Thyroid gland (tissue), 4 donors: ENCODE results near the gene PFKM. TPM values are rescaled to one million over a fixed set of nuclear protein-coding genes. Genes with fewer than 3 reads are reported as not detected.
A peak's percentile ranks its signal among the peaks of the same experiment; 100 is the strongest.

ENCODE experiments used
- DNase-seq, 2 donors: peaks; one replicate each; pipeline ENCODE4 v3.0.0-alpha.2; 2019
- H3K27ac ChIP-seq, 3 donors: fragments of 200-600 bp; sonication (generic); 1 replicate in 2 of 3; 2 replicates in 1 of 3; pipeline ENCODE4 v1.5.1; 2016 to 2019; ENCODE audit warnings: mild to moderate bottlenecking in 1 of 3, moderate library complexity in 1 of 3
- H3K27me3 ChIP-seq: fragments of 200-600 bp; sonication (generic); one replicate; pipeline ENCODE4 v1.5.1; 2019
- H3K36me3 ChIP-seq, 2 donors: fragments of 200-600 bp; sonication (generic); one replicate each; pipeline ENCODE4 v1.5.1; 2016 to 2019
- H3K4me1 ChIP-seq, 2 donors: fragments of 200-600 bp; sonication (generic); one replicate each; pipeline ENCODE4 v1.5.1; 2017 to 2019
- H3K4me3 ChIP-seq, 3 donors: fragments of 200-600 bp; sonication (generic); replicated peaks in 1 of 3; 1 replicate in 2 of 3; 2 replicates in 1 of 3; pipeline ENCODE4 v1.5.1; 2016; ENCODE audit warnings: mild to moderate bottlenecking in 1 of 3
- H3K9me3 ChIP-seq: fragments of 200-600 bp; sonication (generic); one replicate; pipeline ENCODE4 v1.5.1; 2017
- CTCF ChIP-seq, 6 experiments: fragments of 200-600 bp in 3 of 6; fragments of 450-650 bp in 3 of 6; sonication (generic) in 3 of 6; IDR thresholded peaks; one replicate each; pipeline ENCODE4 v1.5.1; 2016 to 2019; ENCODE audit warnings: antibody characterized with exemption in 6 of 6, mild to moderate bottlenecking in 2 of 6, inconsistent platforms in 1 of 6, moderate library complexity in 1 of 6
- POLR2A ChIP-seq, 2 donors: fragments of 450-650 bp; IDR thresholded peaks; one replicate each; pipeline ENCODE4 v1.6.1; 2017; ENCODE audit warnings: antibody characterized with exemption in 2 of 2, mild to moderate bottlenecking in 2 of 2, moderate library complexity in 1 of 2
- WGBS, 2 donors: methylation state at CpG; one replicate each; pipeline ENCODE4 v1.1.5; 2017; 5-methylcytosine and 5-hydroxymethylcytosine counted together
- intact Hi-C: fragments of 100-400 bp; cut with DNase I; formaldehyde crosslinking; loops from one replicate; pipeline ENCODE4 v1.15.1; 2023
- total RNA-seq, 4 donors: library from RNA; depleted of rRNA; stranded (reverse); fragments of >200 nt; gene quantifications; one replicate each; pipeline ENCODE4 v1.2.3, GENCODE V29; 2016

The PFKM gene
- total RNA-seq, 4 donors from 2014 or later = 36.1 to 66.7 (median 49.2) TPM

- no peak overlapping the region for H3K4me3 ChIP-seq
- H3K36me3 ChIP-seq = no peaks in the 10 kb centered on the region
- TF ChIP-seq CTCF (IDR thresholded peaks at IDR 0.05) = no peak
- no peak for TF ChIP-seq POLR2A (IDR thresholded peaks at IDR 0.05)
- WGBS, 2 donors = 54% methylated on average over 4 of the region's 4 CpGs
- H3K27me3 ChIP-seq = no peaks in the 10 kb centered on the region
- intact Hi-C loops = no loop called here
- DNase-seq = no peak
- H3K27ac ChIP-seq = no peak overlapping the region
- peaks cover 7 to 16% of the 10 kb centered on the region in 2 donors for H3K4me1 ChIP-seq
- no peaks in the 10 kb centered on the region for H3K9me3 ChIP-seq
These were observed 14.6 kb upstream of the PFKM start for GRCh38 chr12:48104531-48104930.

DNA sequence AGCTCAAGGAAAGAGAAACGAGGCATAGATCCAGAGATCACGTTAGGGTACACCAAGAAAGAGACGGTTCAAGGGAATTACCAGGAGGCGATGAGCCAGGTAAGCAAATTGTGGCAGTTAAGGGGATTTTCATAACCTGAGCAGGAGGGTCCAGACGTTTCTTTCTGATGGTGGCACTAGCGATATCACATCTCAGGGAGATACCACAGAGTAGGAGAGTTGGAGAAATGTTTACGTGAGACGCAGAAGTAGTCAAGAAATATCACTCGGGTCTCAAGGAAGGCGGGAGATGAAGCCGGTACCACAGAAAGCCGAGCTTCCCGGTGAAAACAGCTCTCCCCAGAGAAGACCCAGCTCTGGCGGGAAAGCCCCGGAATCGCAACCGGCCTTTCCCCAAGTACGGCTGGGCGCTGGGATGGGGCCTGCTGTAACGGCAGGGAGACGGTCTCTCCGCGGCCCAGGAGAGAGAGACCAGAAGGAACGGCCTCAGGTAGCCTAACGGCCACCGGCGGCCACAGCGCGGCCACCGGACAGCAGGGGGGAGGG, 13.8 kb upstream of the PFKM start:
- intact Hi-C loops = no loop called here
- H3K27me3 ChIP-seq = no peaks in the 10 kb centered on the region
- peaks cover 7 to 16% of the 10 kb centered on the region in 2 donors for H3K4me1 ChIP-seq
- H3K4me3 ChIP-seq = peak overlapping the region; percentile 65 to 71 (median 68)
- peak overlapping the region; percentile 89 to 96 (median 93) for H3K27ac ChIP-seq
- no peak for DNase-seq
- WGBS, 2 donors = 0% methylated on average over 24 to 28 of the region's 30 CpGs
- no peaks in the 10 kb centered on the region for H3K9me3 ChIP-seq
- TF ChIP-seq CTCF (IDR thresholded peaks at IDR 0.05) (no peak), POLR2A (IDR thresholded peaks at IDR 0.05) (no peak)
- H3K36me3 ChIP-seq = no peaks in the 10 kb centered on the region

DNA sequence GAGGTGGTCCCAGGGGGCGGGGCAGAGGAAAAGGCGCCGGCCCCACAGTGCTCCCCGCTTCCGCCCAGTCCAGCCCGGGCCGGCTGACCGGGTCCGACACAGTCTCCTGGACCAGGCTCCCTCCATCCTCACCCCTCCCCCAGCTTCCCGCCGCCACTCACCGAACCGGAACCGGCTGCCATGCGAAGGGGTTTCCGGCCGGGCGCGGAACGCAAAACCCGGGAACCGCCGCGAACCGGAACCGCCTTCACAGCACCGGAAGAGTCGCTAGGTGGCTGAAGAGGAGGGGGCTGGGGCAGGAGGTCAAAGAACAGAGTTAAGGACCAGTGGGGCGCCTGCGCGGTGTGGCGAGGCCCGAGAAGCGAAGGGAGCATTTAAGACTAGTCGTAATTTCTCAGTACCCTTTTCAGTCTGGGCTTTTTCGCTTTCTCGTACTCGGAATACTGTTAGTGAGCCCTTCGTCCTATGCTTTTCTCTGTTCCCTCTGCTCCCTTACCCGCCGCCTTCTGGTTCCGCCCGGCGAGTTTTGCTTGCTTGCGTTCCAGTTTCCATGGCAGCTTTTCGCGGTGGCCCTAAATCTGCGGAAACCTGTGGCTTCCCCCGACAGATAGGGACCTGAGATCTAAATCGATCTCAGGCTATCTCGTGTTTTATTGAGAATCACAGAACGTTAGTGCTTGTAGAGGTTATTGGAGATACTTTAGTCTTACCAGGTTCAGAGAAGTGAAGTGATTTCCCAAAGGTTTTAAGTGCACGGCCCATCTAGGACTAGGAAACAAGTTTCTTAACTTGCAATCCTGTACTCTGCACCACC, 13.1 kb upstream of the PFKM start, which contains the start of gene SENP1:
SENP1 (minus strand) TSS at position 213 of the 814 bp plus-strand sequence. CDS start 4,607 bp downstream, outside the sequence.
- no peaks in the 10 kb centered on the region for H3K9me3 ChIP-seq
- intact Hi-C loops = no loop called here

DNA sequence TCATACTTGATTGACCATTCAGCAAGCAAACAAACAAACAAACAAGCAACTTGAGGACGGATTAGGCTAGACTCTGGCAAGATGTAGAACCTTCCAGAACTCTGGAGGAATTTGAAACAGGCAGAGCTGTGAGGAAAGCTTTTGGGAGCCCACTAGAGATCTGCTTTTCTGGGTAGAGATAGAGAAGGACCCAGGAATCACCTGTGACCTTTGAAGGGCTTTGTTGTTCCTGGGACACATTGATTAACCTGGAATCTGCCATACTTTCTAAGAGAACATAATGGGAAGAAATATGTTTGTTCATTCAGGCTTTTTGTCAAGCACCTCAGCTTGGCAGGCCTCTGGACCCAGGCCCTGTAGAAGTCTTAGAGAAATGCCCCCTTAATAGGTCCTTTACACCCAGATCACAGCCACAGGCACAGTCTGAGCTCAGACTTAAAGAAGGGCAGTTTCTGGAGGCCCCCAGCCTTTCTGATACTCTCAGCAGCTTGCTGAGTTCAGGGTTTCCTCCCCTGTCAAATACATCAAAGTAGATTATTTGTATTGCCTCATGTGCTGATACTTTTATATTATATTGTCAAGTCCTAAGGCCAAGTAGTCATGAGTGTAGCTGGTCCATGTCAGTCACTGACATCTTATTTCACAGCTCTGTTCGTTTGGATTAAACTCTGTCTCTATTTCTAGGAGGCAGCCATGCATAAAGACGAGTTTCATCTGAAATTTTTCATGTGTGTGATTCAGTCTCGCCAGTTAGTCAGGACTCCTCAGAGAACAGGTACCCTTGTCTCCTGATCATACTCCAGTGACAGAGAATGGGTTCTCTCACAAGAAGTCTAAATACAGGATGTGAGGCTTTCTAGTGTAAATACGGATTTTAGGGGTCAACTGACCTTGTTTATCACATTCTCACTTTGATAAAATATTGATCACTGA, 12.2 kb upstream of the PFKM start:
- H3K27ac ChIP-seq = peak overlapping the region; percentile 89 to 96 (median 93)
- no peak for DNase-seq
- H3K27me3 ChIP-seq = no peaks in the 10 kb centered on the region
- no peaks in the 10 kb centered on the region for H3K36me3 ChIP-seq
- H3K4me1 ChIP-seq = peaks cover 7 to 16% of the 10 kb centered on the region in 2 donors
- peak overlapping the region in 2 of 3 donors; percentile 68 to 71 for H3K4me3 ChIP-seq
- WGBS, 2 donors = 44 to 51% methylated on average over 5 of the region's 5 CpGs
- TF ChIP-seq CTCF (IDR thresholded peaks at IDR 0.05) = no peak
- no peak for TF ChIP-seq POLR2A (IDR thresholded peaks at IDR 0.05)
- intact Hi-C loops = no loop called here
- no peaks in the 10 kb centered on the region for H3K9me3 ChIP-seq

More for the DNA sequence above, 13.1 kb upstream of the PFKM start, which contains the start of gene SENP1:
- DNase-seq = peak; percentile 86 to 87
- Histone ChIP-seq H3K27me3 (no peaks in the 10 kb centered on the region), H3K4me1 (peaks cover 7 to 16% of the 10 kb centered on the region in 2 donors), H3K36me3 (no peaks in the 10 kb centered on the region), H3K27ac (peak within 1 kb of the TSS; percentile 89 to 96 (median 93)), H3K4me3 (peak within 1 kb of the TSS; percentile 65 to 71 (median 68))
- 0 to 1% methylated on average over 33 to 41 of the region's 53 CpGs for WGBS, 2 donors
- TF ChIP-seq CTCF (IDR thresholded peaks at IDR 0.05) (peak in 4 of 6 experiments; percentile 21 to 43 (median 40)), POLR2A (IDR thresholded peaks at IDR 0.05) (peak; percentile 17 to 46)
